T-helper 2 cell treated with Interferon-gamma antibody and Interleukin-4, amounts not matched to agents 100 ng/mL and 5 ng/mL, for 36 hours (primary cell): ENCODE measurements around the gene RASAL2. TPM values are rescaled to one million over a fixed set of nuclear protein-coding genes. Genes with fewer than 3 reads are reported as not detected.

Source experiments
- intact Hi-C: fragments of 100-400 bp; cut with micrococcal nuclease; formaldehyde crosslinking; loops from one replicate; pipeline ENCODE4 v1.15.1; 2023
- total RNA-seq: library from RNA; stranded (reverse); gene quantifications from 2 replicates; pipeline ENCODE4 v1.2.3, GENCODE V29; 2022

The RASAL2 gene
- total RNA-seq, 1 donor from 2014 or later: 0.05 TPM

GRCh38 chr1:178438432-178438831 lies 344.5 kb downstream of the RASAL2 start:
- intact Hi-C loops: no loop called here

- intact Hi-C loops: no loop called here
These were observed 349.0 kb downstream of the RASAL2 start for GRCh38 chr1:178442925-178443324.

- intact Hi-C loops: no loop called here
These were observed 357.0 kb downstream of the RASAL2 start for GRCh38 chr1:178450871-178451270.

- intact Hi-C loops: no loop called here
These were observed 357.6 kb downstream of the RASAL2 start for GRCh38 chr1:178451529-178451928.

GRCh38 chr1:178452013-178452412 lies 358.1 kb downstream of the RASAL2 start:
- intact Hi-C loops: no loop called here

- intact Hi-C loops: no loop called here
These were observed 362.6 kb downstream of the RASAL2 start for GRCh38 chr1:178456472-178456871.

GRCh38 chr1:178457651-178458050 lies 363.7 kb downstream of the RASAL2 start:
- intact Hi-C loops: no loop called here

- intact Hi-C loops: no loop called here
These were observed 364.3 kb downstream of the RASAL2 start for GRCh38 chr1:178458203-178458602.

GRCh38 chr1:178461104-178461503 lies 367.2 kb downstream of the RASAL2 start:
- intact Hi-C loops: no loop called here

GRCh38 chr1:178461701-178462100 lies 367.8 kb downstream of the RASAL2 start:
- intact Hi-C loops: no loop called here

- intact Hi-C loops: no loop called here
These were observed 370.2 kb downstream of the RASAL2 start for GRCh38 chr1:178464141-178464540.

GRCh38 chr1:178464566-178464965 lies 370.7 kb downstream of the RASAL2 start:
- intact Hi-C loops: no loop called here

- intact Hi-C loops: no loop called here
These were observed 371.1 kb downstream of the RASAL2 start for GRCh38 chr1:178465011-178465410.

GRCh38 chr1:178467837-178468236 lies 373.9 kb downstream of the RASAL2 start:
- intact Hi-C loops: no loop called here

- intact Hi-C loops: no loop called here
These were observed 376.6 kb downstream of the RASAL2 start for GRCh38 chr1:178470411-178470960.

GRCh38 chr1:178472531-178472930 lies 378.6 kb downstream of the RASAL2 start:
- intact Hi-C loops: no loop called here

GRCh38 chr1:178477373-178477772 lies 383.5 kb downstream of the RASAL2 start:
- intact Hi-C loops: no loop called here

GRCh38 chr1:178477841-178478240 lies 383.9 kb downstream of the RASAL2 start:
- intact Hi-C loops: no loop called here

- intact Hi-C loops: no loop called here
These were observed 389.5 kb downstream of the RASAL2 start for GRCh38 chr1:178483251-178483957.

- intact Hi-C loops: no loop called here
These were observed 390.9 kb downstream of the RASAL2 start for GRCh38 chr1:178484698-178485225.

GRCh38 chr1:178485541-178485981 lies 391.7 kb downstream of the RASAL2 start:
- intact Hi-C loops: no loop called here

- intact Hi-C loops: no loop called here
These were observed 392.5 kb downstream of the RASAL2 start for GRCh38 chr1:178486100-178487069.
